Measurements from ENCODE around the gene FGFBP2.

- TF ChIP-seq TARDBP (IDR thresholded peaks at IDR 0.05) (no peak), SUZ12 (IDR thresholded peaks at IDR 0.05) (no peak), SP1 (IDR thresholded peaks at IDR 0.05) (no peak), ZNF384 (IDR thresholded peaks at IDR 0.05) (no peak), BHLHE40 (IDR thresholded peaks at IDR 0.05; ENCODE audit: borderline replicate concordance) (no peak), NFRKB (IDR thresholded peaks at IDR 0.05) (no peak), FOXK2 (IDR thresholded peaks at IDR 0.05) (no peak), HDGF (IDR thresholded peaks at IDR 0.05; ENCODE audit: borderline replicate concordance) (no peak), ARNT (IDR thresholded peaks at IDR 0.05) (no peak), L3MBTL2 (conservative IDR thresholded peaks at IDR 0.05) (no peak)
Observed at GRCh38 chr4:15992167-15992485, 29.2 kb upstream of the FGFBP2 start.
